Measurements from ENCODE around the gene FASN.

GRCh38 chr17:82095777-82096708, 2.0 kb downstream of the FASN start:
- TF ChIP-seq, protein P1, sequence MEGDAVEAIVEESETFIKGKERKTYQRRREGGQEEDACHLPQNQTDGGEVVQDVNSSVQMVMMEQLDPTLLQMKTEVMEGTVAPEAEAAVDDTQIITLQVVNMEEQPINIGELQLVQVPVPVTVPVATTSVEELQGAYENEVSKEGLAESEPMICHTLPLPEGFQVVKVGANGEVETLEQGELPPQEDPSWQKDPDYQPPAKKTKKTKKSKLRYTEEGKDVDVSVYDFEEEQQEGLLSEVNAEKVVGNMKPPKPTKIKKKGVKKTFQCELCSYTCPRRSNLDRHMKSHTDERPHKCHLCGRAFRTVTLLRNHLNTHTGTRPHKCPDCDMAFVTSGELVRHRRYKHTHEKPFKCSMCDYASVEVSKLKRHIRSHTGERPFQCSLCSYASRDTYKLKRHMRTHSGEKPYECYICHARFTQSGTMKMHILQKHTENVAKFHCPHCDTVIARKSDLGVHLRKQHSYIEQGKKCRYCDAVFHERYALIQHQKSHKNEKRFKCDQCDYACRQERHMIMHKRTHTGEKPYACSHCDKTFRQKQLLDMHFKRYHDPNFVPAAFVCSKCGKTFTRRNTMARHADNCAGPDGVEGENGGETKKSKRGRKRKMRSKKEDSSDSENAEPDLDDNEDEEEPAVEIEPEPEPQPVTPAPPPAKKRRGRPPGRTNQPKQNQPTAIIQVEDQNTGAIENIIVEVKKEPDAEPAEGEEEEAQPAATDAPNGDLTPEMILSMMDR (IDR thresholded peaks at IDR 0.05) = no peak
- TF ChIP-seq POLR2A (IDR thresholded peaks at IDR 0.05; ENCODE audit: low read depth) (no peak), POLR2AphosphoS5 (IDR thresholded peaks at IDR 0.05) (no peak), EP300 (IDR thresholded peaks at IDR 0.05) (no peak)
